ENCODE results near the gene FLNB. TPM values are rescaled to one million over a fixed set of nuclear protein-coding genes. Genes with fewer than 3 reads are reported as not detected.

Gene FLNB
- total and polyA plus RNA-seq, 10 of the 15 experiments (the other 5 are each of a cell fraction or from before 2014, with no cell fraction given): 13.6 to 51.8 (median 26.4) TPM

DNA sequence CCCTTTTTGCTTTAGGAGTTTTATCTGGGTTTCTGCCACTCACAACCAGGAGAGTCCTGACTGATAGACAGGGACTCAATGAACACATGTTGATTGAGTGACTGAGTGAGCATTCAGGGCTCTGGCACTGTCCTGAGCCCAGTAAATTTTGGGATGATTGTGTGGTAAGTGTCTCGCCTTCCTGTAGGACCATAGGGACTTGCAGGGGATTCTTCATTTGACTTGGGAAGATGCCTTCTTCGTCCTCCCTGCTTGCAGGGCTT lies 22.3 kb upstream of the FLNB start (continued):
- TF ChIP-seq, protein P1, sequence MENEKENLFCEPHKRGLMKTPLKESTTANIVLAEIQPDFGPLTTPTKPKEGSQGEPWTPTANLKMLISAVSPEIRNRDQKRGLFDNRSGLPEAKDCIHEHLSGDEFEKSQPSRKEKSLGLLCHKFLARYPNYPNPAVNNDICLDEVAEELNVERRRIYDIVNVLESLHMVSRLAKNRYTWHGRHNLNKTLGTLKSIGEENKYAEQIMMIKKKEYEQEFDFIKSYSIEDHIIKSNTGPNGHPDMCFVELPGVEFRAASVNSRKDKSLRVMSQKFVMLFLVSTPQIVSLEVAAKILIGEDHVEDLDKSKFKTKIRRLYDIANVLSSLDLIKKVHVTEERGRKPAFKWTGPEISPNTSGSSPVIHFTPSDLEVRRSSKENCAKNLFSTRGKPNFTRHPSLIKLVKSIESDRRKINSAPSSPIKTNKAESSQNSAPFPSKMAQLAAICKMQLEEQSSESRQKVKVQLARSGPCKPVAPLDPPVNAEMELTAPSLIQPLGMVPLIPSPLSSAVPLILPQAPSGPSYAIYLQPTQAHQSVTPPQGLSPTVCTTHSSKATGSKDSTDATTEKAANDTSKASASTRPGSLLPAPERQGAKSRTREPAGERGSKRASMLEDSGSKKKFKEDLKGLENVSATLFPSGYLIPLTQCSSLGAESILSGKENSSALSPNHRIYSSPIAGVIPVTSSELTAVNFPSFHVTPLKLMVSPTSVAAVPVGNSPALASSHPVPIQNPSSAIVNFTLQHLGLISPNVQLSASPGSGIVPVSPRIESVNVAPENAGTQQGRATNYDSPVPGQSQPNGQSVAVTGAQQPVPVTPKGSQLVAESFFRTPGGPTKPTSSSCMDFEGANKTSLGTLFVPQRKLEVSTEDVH (IDR thresholded peaks at IDR 0.05; ENCODE audit: low read depth, partially characterized antibody): no peak
- TF ChIP-seq EGR1 (IDR thresholded peaks at IDR 0.05; ENCODE audit: borderline replicate concordance in 1 of 2, low read depth in 2 of 2, low read length in 2 of 2): no peak
- no peak for TF ChIP-seq MTA2 (IDR thresholded peaks at IDR 0.05; ENCODE audit: low read depth)
- TF ChIP-seq CBX3 (IDR thresholded peaks at IDR 0.05; ENCODE audit: borderline replicate concordance, low read depth): no peak

DNA sequence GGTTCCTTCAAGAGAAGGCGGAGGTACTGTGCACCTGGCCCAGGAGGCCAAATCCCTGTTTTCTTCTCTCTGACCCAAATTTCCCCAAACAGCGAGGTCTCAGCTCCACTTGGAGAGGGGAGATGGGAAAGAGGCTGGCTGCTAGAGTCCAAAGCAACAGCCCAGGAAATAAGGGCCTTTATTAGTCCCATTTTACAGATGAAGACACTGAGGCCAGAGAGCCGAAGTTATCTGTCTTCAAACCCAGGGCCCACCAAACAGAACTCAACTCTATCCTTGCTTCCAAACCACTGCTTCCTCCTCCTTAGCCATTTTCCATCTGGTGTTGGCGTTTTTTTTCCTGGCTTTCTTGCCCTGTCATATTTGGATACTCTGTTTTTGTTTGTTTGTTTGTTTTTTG lies 22.0 kb upstream of the FLNB start:
- Histone ChIP-seq H3K9me3 (replicated peaks; ENCODE audit: control insufficient read depth, insufficient read depth, low read length) (no peaks in the 10 kb centered on the region), H3K36me3 (ENCODE audit: control insufficient read depth in 2 of 2, insufficient read depth in 2 of 2, low read length in 1 of 2) (no peaks in the 10 kb centered on the region), H3K4me3 (no peak overlapping the region), H3K27ac (ENCODE audit: control insufficient read depth, insufficient read depth) (no peak overlapping the region), H3K79me2 (ENCODE audit: control insufficient read depth, insufficient read depth, low read length) (no peaks in the 10 kb centered on the region), H3K27me3 (replicated peaks in 1 of 2; ENCODE audit: control insufficient read depth in 2 of 2, insufficient read depth in 2 of 2, low read length in 1 of 2) (no peaks in the 10 kb centered on the region), H3K9ac (ENCODE audit: control insufficient read depth, insufficient read depth, low read length) (no peak overlapping the region), H3K4me1 (ENCODE audit: control insufficient read depth, insufficient read depth, low read length) (peaks cover 28% of the 10 kb centered on the region), H3K4me2 (ENCODE audit: control insufficient read depth, insufficient read depth) (no peak overlapping the region), H4K20me1 (ENCODE audit: control insufficient read depth, insufficient read depth) (no peaks in the 10 kb centered on the region), H2AFZ (ENCODE audit: control insufficient read depth, low read depth, low read length) (no peak overlapping the region)
- 98% methylated on average over 4 of the region's 4 CpGs for WGBS (ENCODE audit: insufficient coverage, insufficient replicate concordance, low lambda C conversion rate, missing lambda C conversion rate)
- DNase-seq (ENCODE audit: low read depth, low spot score): no peak
- FAIRE-seq: no peak
- in situ Hi-C loops (cut with MboI) (no loop called here), intact Hi-C loops (cut with micrococcal nuclease; ENCODE audit: unreplicated experiment) (no loop called here)
- no peak for ATAC-seq
- ChIA-PET CTCF (no interaction called here), SMC1A (ENCODE audit: uncharacterized antibody, unreplicated experiment) (interaction anchor here (0.6 to 1.1 kb wide), 2 partner anchors 13 to 52 kb away, joined by 3 to 4 read pairs; no protein-coding TSS in a partner anchor), POLR2A (interaction anchor here (0.9 kb wide), 1 partner anchor 23 kb away, joined by 3 read pairs; no protein-coding TSS in a partner anchor), RAD21 (ENCODE audit: unreplicated experiment) (interaction anchor here (0.6 to 1.4 kb wide), 2 partner anchors 8 to 32 kb away, joined by 3 read pairs; no protein-coding TSS in a partner anchor)
- no TSS peak for BruUV-seq (replicated peaks)
- TF ChIP-seq NFIC (IDR thresholded peaks at IDR 0.05; ENCODE audit: low read depth, low read length) (no peak), BCL11A (IDR thresholded peaks at IDR 0.05; ENCODE audit: low read depth, low read length) (no peak), NR2F1 (conservative IDR thresholded peaks at IDR 0.05) (no peak), CHD4 (IDR thresholded peaks at IDR 0.05) (no peak), PKNOX1 (IDR thresholded peaks at IDR 0.05) (no peak)
- TF ChIP-seq, protein P2, sequence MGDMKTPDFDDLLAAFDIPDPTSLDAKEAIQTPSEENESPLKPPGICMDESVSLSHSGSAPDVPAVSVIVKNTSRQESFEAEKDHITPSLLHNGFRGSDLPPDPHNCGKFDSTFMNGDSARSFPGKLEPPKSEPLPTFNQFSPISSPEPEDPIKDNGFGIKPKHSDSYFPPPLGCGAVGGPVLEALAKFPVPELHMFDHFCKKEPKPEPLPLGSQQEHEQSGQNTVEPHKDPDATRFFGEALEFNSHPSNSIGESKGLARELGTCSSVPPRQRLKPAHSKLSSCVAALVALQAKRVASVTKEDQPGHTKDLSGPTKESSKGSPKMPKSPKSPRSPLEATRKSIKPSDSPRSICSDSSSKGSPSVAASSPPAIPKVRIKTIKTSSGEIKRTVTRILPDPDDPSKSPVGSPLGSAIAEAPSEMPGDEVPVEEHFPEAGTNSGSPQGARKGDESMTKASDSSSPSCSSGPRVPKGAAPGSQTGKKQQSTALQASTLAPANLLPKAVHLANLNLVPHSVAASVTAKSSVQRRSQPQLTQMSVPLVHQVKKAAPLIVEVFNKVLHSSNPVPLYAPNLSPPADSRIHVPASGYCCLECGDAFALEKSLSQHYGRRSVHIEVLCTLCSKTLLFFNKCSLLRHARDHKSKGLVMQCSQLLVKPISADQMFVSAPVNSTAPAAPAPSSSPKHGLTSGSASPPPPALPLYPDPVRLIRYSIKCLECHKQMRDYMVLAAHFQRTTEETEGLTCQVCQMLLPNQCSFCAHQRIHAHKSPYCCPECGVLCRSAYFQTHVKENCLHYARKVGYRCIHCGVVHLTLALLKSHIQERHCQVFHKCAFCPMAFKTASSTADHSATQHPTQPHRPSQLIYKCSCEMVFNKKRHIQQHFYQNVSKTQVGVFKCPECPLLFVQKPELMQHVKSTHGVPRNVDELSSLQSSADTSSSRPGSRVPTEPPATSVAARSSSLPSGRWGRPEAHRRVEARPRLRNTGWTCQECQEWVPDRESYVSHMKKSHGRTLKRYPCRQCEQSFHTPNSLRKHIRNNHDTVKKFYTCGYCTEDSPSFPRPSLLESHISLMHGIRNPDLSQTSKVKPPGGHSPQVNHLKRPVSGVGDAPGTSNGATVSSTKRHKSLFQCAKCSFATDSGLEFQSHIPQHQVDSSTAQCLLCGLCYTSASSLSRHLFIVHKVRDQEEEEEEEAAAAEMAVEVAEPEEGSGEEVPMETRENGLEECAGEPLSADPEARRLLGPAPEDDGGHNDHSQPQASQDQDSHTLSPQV (IDR thresholded peaks at IDR 0.05): no peak

All from GM12878 (cell line).